NCI-H1436 treated with DMSO at 0.1 percent for 48 hours (cell line): ENCODE results near the gene EOLA2.
A peak's percentile ranks its signal among the peaks of the same experiment; 100 is the strongest.
"Not testable (repeated sequence)": the region's sequence is repeated elsewhere in the genome, so short reads cannot be mapped to it uniquely, and the experiment has no call there.

ENCODE experiments used
- DNase-seq: peaks from one replicate; lab custom pipeline; 2025; lab: John Stamatoyannopoulos, UW

Gene EOLA2

GRCh38 chrX:149938427-149938880 is at the start of gene EOLA2:
TSS of gene EOLA2 (minus strand) at chrX:149938491. CDS start at chrX:149933874, 4,617 bp downstream.
- peak; percentile 88 for DNase-seq

GRCh38 chrX:149987613-149988012 is 49.3 kb upstream of the EOLA2 start:
- DNase-seq: no peak

GRCh38 chrX:149984411-149984810 is 46.1 kb upstream of the EOLA2 start:
- no peak for DNase-seq

GRCh38 chrX:149982310-149982709 is 44.0 kb upstream of the EOLA2 start:
- DNase-seq: no peak

GRCh38 chrX:149979126-149979644 is 40.9 kb upstream of the EOLA2 start:
- no peak for DNase-seq

GRCh38 chrX:149962859-149963757 is 24.8 kb upstream of the EOLA2 start:
- DNase-seq: no peak

- no peak for DNase-seq
Observed at GRCh38 chrX:149962010-149962409, 23.7 kb upstream of the EOLA2 start.

GRCh38 chrX:149961572-149961971 is 23.3 kb upstream of the EOLA2 start:
- DNase-seq: no peak

GRCh38 chrX:149950681-149951080 is 12.4 kb upstream of the EOLA2 start:
- DNase-seq: no peak

- no peak for DNase-seq
Observed at GRCh38 chrX:149949743-149950436, 11.6 kb upstream of the EOLA2 start.

- DNase-seq: no peak
Observed at GRCh38 chrX:149948016-149948415, 9.7 kb upstream of the EOLA2 start.

- DNase-seq: not testable (repeated sequence)
Observed at GRCh38 chrX:149946932-149947331, 8.6 kb upstream of the EOLA2 start.

GRCh38 chrX:149945820-149946219 is 7.5 kb upstream of the EOLA2 start:
- DNase-seq: not testable (repeated sequence)

GRCh38 chrX:149945087-149945670 is 6.9 kb upstream of the EOLA2 start:
- not testable (repeated sequence) for DNase-seq

- not testable (repeated sequence) for DNase-seq
Observed at GRCh38 chrX:149940674-149941024, 2.4 kb upstream of the EOLA2 start.

GRCh38 chrX:149939905-149940673 is 1.8 kb upstream of the EOLA2 start:
- DNase-seq: peak; percentile 88

GRCh38 chrX:149939655-149939904 is 1.3 kb upstream of the EOLA2 start:
- DNase-seq: no peak

- peak; percentile 47 for DNase-seq
Observed at GRCh38 chrX:149938881-149939654, 777 bp upstream of the EOLA2 start.

GRCh38 chrX:149937871-149938426 is 342 bp downstream of the EOLA2 start:
- DNase-seq: no peak

- DNase-seq: not testable (repeated sequence)
Observed at GRCh38 chrX:149937328-149937727, 963 bp downstream of the EOLA2 start.

GRCh38 chrX:149933547-149933946 is 4.7 kb downstream of the EOLA2 start:
- not testable (repeated sequence) for DNase-seq
